Ishikawa (cell line): ENCODE data around the gene COL20A1.

Experiments
- EGR1 ChIP-seq: IDR thresholded peaks from 2 replicates; pipeline ENCODE4 v1.6.1; 2012
- REST ChIP-seq: IDR thresholded peaks from 2 replicates; pipeline ENCODE4 v1.6.1; 2012; ENCODE audit warnings: low read depth, mild to moderate bottlenecking

GRCh38 chr20:63347081-63347741 lies 54.2 kb downstream of the COL20A1 start:
- TF ChIP-seq EGR1 = no peak
- TF ChIP-seq REST = no peak
